Endometrial microvascular endothelial cells (primary cell): Measurements from ENCODE around the gene IFNA2. TPM values are rescaled to one million over a fixed set of nuclear protein-coding genes. Genes with fewer than 3 reads are reported as not detected.
"Not testable (repeated sequence)": the region's sequence is repeated elsewhere in the genome, so short reads cannot be mapped to it uniquely, and the experiment has no call there.

ENCODE experiments used
- in situ Hi-C: cut with HindIII; loops from 2 replicates; pipeline ENCODE4 v1.10.0; 2017; ENCODE audit warnings: low sequenced_read_pairs, low pct_unique_long_range_greater_than_20kb; ENCODE audit errors: inconsistent ontology term
- total RNA-seq: library from RNA; depleted of rRNA; stranded (reverse); fragments of >200 nt; gene quantifications from one replicate; pipeline ENCODE4 v1.2.3, GENCODE V29; 2015; ENCODE audit errors: inconsistent ontology term

IFNA2 gene
- total RNA-seq, 1 donor from 2014 or later: not detected

DNA sequence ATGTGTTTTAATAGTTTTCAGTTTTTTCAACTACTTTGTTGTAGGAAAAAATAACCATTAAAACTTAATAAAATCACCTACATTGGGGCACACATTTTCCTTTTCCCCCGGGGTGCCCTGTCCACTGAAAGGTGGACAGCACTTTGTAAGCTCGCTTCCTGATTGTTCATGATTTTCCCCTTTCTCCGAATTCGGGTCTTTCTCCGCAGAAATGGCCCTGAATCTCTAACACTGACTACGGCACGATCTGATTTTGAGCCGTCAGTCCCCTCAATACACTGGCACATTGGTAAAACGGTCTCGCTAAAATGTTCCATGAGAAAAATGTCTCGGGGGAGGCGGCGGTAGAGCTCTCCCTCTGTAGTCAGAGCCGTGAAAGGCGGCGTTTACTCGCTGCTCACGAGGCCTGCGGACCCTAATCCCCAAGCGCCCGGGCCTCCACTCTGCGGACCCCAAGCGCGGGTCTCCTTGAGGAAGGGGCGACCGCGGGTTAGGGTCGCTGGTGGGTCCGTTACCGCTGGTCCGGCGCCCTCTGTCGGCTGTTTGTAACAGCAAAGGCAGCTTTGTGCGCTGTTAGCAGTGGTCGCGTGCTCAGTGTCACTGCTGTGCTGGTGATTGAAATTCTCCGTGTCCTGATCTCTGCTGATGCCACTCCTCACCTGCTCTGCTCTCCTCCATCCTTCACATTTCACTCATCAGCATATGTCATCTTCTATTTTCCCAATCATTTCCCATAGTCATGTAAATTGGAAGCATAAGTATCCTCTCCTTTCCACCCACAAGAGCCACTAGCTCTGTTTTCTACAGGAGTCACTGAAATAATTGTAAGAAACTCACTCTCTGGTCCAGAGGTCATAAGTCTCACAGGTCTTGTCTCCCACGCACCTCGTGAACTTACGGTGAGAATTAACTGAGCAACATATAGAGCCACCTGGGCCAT, 10.8 kb upstream of the IFNA2 start:
- in situ Hi-C loops: no loop called here

DNA sequence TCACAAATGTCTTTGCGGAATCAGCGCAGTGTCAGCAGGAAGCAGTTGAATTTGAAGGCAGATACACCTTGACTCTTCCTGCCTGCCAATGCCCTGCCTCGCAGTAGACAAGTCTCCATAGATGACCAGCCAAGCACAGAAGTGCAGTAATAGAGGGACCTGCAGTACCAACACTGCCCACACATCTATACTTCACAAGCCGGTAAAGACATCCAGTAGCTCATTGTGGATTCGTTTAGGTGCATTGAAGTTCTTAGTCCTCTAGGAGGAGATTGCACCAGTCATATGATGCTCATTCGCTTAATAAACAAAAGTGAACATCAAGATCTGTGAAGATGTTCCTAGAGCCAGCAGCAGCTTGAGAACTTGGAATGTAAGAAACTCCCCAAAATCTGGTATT, 7.1 kb upstream of the IFNA2 start:
- in situ Hi-C loops: no loop called here

DNA sequence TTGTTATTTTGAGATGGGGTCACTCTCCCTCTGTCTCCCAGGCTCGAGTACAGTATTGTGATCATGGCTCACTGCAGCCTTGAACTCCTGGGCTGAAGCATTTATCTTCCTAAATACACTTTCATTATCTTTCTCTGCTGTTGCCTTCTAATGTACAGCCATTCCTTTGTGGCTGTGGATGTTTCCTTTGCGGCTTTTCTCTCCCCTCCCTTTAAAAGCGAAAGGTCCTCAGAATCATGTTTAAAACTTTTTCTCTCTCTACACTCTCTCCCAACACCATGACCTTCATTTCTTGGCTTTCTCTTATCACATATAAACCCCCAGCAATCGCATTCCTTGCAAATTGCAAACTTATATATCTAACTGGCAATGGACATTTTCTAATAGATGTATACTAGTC, 1.6 kb downstream of the IFNA2 start:
- in situ Hi-C loops: no loop called here

DNA sequence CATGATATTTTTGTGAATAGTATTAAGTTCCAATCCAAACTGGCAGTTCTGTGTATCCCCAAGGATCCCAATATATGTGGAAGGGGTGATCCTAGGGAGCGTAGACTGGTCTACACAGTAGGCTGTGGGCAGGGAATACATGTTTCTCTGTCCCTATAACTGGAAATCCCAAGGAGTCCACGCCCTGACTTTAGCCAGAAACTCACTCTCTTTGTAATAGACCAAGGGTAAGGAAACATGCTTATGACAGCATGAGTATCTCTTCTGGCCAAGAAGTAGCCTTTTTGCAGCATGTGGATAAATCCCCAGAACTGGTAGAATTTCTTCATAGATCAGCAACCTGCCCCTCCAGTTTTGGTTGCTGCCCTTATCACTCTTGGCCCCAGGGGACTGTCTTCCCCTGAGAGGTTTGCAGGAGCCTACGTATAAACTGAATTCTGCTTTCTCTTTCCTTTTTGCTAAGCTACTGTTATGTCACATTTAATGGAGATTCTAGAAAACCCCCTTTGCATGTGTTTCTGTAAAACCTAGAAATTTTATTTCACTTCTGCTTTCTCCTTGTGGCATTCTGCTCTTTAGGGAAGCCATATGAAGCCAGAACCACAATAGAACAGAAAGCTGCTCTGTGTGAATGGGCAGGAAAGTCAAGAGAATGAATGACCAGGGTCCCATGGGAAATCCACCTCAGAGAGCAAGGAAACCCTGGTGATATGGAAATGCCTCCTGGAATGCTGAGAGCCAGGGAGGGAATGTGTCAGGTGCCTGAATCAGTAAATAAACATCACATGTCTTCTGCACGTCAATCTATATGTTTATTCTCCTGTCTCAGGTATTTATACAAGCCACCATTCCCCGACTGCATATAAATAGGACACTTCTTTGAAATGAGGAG, 3.5 kb downstream of the IFNA2 start:
- in situ Hi-C loops: no loop called here

- in situ Hi-C loops: not testable (repeated sequence)
These were observed 13.7 kb downstream of the IFNA2 start for GRCh38 chr9:21371467-21371866.

GRCh38 chr9:21367957-21368356, 17.2 kb downstream of the IFNA2 start, which contains the start of gene IFNA13:
IFNA13 (minus strand) TSS chr9:21368057; CDS start chr9:21368010, 47 bp downstream.
- in situ Hi-C loops: no loop called here

DNA sequence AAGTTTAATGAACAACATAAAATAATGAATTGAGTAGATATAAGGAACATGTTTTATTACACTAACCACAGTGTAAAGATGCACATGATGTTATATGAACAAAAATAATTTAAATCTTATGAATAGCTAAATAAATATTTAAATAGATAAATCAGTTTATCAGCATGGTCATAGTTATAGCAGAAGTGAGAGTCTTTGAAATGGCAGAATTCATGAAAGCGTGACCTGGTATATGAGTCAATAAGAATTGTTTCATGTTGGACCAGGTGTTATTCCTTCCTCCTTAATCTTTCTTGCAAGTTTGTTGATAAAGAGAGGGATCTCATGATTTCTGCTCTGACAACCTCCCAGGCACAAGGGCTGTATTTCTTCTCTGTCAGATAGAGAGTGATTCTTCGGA, 18.0 kb downstream of the IFNA2 start:
- in situ Hi-C loops: not testable (repeated sequence)

GRCh38 chr9:21362287-21362686, 22.9 kb downstream of the IFNA2 start:
- in situ Hi-C loops: no loop called here

DNA sequence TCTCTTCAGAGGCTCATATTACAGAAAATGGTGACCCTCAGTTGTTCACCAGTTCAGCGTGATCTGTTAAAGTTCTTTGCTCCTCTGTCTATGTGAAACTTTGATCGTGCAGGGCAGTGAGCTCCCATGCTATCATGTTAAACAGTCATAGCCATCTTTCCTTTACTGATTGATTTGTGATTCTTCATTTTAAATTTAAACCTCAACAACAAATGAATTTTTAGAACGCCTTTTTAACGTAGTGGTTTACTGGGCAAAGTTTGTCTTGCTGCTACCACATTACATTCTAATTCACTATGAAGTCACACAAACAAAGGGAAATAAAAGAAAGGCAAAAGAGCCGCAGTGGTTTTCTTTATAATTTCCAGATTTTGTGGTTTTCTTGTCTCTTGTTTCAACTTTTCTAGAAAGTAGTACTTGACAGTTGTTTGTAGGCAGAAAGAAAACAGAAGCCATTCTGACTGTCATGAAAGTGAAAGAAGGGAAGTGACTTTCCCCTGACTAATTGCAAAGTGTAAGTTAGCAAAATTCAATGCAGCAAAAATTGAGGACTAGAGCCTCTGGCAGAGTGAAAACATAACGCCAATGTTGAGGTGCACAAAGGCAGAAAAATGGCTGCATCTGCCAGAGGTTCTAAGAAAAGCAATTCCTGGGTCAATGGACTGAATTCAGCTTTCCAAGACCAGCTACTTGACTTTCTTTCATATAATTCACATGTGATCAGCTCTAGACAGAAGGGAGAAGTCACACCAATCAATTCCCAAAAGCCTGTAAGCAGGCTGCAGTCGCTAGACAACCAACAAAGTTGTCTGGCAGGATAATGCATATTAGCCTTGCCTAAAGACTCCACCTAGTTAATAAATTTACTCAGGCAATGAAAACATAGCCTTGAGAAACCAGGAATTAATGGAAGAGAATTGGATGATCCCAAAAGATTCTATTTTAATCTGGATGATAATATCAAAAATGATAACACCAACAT, 27.4 kb downstream of the IFNA2 start:
- in situ Hi-C loops: no loop called here

DNA sequence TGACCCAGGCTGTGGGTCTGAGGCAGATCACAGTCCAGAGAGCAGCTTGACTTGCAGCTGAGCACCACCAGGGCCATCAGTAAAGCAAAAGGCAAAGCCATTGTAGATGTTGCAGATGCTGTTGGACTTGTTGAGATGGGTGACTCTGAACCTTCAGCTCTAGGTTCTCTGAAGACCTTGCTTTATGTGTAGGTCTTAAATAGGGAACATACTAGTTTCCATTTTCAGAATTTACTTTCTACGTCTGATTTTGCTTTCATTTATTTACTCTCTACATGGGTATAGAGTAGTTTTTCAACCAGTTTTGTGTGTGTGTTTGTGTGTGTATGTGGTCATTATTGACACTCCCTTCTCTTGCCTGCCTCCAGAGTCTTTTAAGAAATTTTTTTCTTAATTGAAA, 34.4 kb downstream of the IFNA2 start, which contains the start of gene IFNA6:
Gene IFNA6, minus strand, starts transcription at position 101 of the 400 bp plus-strand sequence. Its CDS starts 0 bp downstream, at position 101.
- in situ Hi-C loops: no loop called here

DNA sequence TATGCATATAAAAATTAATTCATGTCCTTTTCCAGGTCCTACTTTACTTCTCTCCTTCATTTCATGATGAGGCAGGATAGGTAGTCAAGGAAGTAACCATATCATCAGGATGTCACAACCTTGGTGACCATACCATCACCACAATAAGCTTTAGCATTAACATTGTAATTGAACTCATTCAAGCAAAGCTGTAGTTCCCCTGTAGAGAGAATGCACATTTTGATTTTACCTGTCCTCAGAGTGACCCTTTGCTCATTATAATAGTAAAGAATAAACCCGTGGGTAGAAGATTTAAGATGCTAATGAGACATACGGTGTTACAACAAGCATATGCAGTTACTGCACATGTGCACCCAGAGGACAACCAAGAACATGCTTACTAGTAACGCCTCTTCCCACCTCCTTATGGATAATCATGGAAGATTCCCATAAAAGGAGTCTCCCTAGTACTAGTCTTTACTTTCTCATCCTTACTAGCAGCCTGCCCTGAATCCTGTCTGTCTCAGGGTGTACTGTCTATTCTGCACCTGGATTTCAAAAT, 36.7 kb downstream of the IFNA2 start:
- in situ Hi-C loops: loop anchor here (25.0 kb wide), 1 partner anchor 464 kb away; the partner anchor contains the start of gene MTAP

DNA sequence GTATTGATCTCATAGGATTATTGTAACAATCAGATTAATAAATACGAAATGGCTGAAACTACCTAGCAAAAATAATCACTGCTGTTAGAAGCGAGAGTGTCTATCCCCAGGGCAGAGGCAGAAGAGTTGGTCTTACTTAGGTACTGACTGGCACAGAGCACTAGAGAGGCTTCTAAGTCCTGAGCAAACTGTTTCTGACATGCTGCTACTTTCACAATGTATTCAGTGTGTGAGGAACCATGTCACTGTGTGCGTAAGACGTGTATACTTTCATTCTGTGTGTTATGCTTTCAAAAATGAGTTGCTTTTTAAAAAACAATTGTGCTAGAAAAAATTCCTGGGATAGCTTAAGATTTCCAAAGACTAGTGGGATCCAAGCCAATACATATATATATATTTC, 44.5 kb downstream of the IFNA2 start:
- in situ Hi-C loops: loop anchor here (25.0 kb wide), 1 partner anchor 472 kb away; the partner anchor contains the start of gene MTAP

DNA sequence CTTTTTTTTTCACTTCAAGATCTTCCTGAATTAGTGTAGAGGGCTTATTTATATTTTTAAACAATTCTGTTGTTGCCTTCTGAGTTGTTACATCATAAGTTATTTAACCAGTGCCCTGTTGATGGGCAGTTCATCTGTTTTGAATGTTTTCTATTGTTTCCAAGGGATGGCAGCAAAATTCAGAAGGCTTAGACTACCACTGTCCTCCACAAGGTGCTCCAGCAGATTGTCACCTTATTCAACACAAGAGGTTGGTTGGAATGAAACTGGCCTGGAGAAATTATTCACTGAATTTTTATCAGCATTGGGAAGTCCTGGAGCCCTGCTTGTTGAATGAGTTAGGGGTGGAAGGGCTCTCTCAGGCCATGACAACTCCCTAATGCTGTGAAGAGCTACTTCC, 48.7 kb downstream of the IFNA2 start:
- in situ Hi-C loops: loop anchor here (25.0 kb wide), 1 partner anchor 476 kb away; the partner anchor contains the start of gene MTAP

DNA sequence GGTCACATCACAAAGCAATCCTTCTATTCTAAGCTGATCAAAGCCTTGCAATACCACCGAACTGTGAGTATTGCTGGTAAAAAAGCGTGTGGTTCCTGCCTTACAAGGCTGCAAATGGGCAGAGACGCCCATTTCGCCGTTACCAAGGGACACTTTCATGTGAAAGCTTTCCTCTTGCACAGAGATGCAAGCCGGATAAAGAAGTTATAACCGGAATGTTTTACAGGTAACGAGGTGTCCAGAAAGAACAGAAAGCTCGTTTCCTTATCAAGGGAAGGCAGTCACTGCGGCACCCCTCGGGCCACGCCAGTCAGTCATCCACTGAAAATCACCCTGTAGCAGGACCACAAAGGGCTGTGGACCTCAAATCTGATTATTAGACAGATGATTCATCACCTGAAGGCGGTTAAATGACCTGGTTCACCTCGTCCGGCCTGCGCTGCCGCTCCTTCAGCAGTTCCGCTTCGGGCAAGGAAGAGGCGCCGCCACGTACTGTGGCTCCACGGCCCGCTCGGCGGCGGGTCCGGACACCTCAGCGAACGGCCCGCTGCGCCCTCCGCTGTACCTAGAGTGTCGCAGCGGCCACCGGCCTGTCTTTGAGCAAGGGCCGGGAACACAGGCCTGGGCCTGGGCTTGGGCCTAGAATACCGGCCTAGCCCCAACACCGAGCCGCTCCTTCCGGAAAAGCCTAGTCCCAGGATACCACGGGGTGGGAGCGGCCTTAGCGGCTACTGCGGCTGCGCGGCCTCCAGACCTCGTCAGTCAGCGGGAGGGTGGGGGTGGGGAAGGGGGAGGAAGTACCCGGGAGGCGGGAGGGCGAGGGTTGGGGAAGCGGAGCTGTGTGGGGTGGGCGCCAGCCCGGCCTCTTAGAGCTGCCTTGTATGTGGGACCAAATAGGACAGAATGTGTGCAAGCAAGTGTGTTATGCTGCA, 50.2 kb downstream of the IFNA2 start, which contains the start of gene KLHL9:
Gene KLHL9, minus strand, starts transcription at position 704 of the 932 bp plus-strand sequence. Its CDS starts 545 bp downstream, at position 159.
- in situ Hi-C loops: loop anchor here (25.0 kb wide), 1 partner anchor 477 kb away; the partner anchor contains the start of gene MTAP
